DOHH2 (cell line): ENCODE measurements around the gene RP9.

Experiments used
- CTCF ChIP-seq: fragments of 200-600 bp; sonication (generic); IDR thresholded peaks from one replicate; pipeline ENCODE4 v1.5.1; 2014; ENCODE audit warnings: antibody characterized with exemption, mild to moderate bottlenecking, low read depth, low read length; ENCODE audit not compliant: poor library complexity, severe bottlenecking
- EZH2phosphoT487 ChIP-seq: fragments of 200-600 bp; sonication (generic); IDR thresholded peaks from 2 replicates; pipeline ENCODE4 v1.6.1; 2017; ENCODE audit warnings: borderline replicate concordance, mild to moderate bottlenecking, antibody characterized with exemption, low read length, moderate library complexity, mixed read lengths

GRCh38 chr7:33073243-33073642 lies 36.0 kb downstream of the RP9 start:
- TF ChIP-seq CTCF (no peak), EZH2phosphoT487 (no peak)
